HCT116 (cell line): Measurements from ENCODE around the gene NSUN7. TPM values are rescaled to one million over a fixed set of nuclear protein-coding genes. Genes with fewer than 3 reads are reported as not detected.

ENCODE experiments used
- ATAC-seq: fragments of 200-7000 bp; cut with Tn5 transposase; 2 replicates; pipeline ENCODE4 v1.9.1; 2020; ENCODE audit warnings: mild to moderate bottlenecking, moderate library complexity
- BruUV-seq: library from RNA; stranded (reverse); fragments of 400-500 nt; replicated peaks from 2 replicates; lab custom pipeline; 2021; lab: Mats Ljungman, UMichigan
- CTCF ChIA-PET: fragments of 300-600 bp; sonication (Branson Sonifier 250); formaldehyde crosslinking; loops from one replicate; lab custom pipeline; 2021; ENCODE audit warnings: antibody characterized with exemption; lab: Charles Lee
- POLR2A ChIA-PET: fragments of 300-600, 350-600 bp; sonication (Branson Sonifier 250); formaldehyde crosslinking; loops from one replicate; lab custom pipeline; 2021; ENCODE audit warnings: antibody characterized with exemption; lab: Charles Lee
- RAD21 ChIA-PET, 2 experiments: fragments of 300-600 bp; sonication (Branson Sonifier 250); formaldehyde crosslinking; loops; one replicate each; lab custom pipeline; 2023; ENCODE audit warnings: low total read pairs in 2 of 2; ENCODE audit not compliant: uncharacterized antibody in 2 of 2, unreplicated experiment in 2 of 2, low non-redundant PET in 1 of 2; lab: Charles Lee
- DNase-seq: peaks from one replicate; pipeline ENCODE4 v3.0.0-alpha.2; 2010; ENCODE audit warnings: low read depth, low spot score
- H2AFZ ChIP-seq: fragments of 200-600 bp; shearing (Covaris generic), sonication (generic); 2 replicates; pipeline ENCODE4 v1.6.1; 2017; ENCODE audit warnings: low read depth, mixed run types, mixed read lengths, antibody characterized with exemption, low read length; ENCODE audit not compliant: poor library complexity, severe bottlenecking
- H3K27ac ChIP-seq: 2 replicates; pipeline ENCODE4 v1.5.1; 2012; ENCODE audit warnings: low read depth, low read length
- H3K27me3 ChIP-seq: fragments of 200-600 bp; sonication (generic); 2 replicates; pipeline ENCODE4 v1.6.1; 2016; ENCODE audit warnings: mixed run types, low read length, mixed read lengths; ENCODE audit not compliant: insufficient read depth
- H3K36me3 ChIP-seq, 2 experiments: fragments of 200-500 bp in 1 of 2; fragments of 200-600 bp in 1 of 2; sonication (Bioruptor generic) in 1 of 2; sonication (generic) in 1 of 2; 2 replicates each; pipeline versions ENCODE4 v1.5.1 to v1.6.1; 2014 to 2016; ENCODE audit warnings: low read length in 2 of 2, inconsistent platforms in 1 of 2, mixed read lengths in 1 of 2, mixed run types in 1 of 2; ENCODE audit not compliant: insufficient read depth in 2 of 2, control insufficient read depth in 1 of 2
- H3K4me1 ChIP-seq, 2 experiments: fragments of 200-600 bp in 1 of 2; sonication (generic) in 1 of 2; 2 replicates each; pipeline versions ENCODE4 v1.5.1 to v1.6.1; 2012 to 2017; ENCODE audit warnings: low read length in 2 of 2, inconsistent platforms in 1 of 2, mild to moderate bottlenecking in 1 of 2, mixed read lengths in 1 of 2, mixed run types in 1 of 2, moderate library complexity in 1 of 2; ENCODE audit not compliant: insufficient read depth in 2 of 2, control insufficient read depth in 1 of 2
- H3K4me2 ChIP-seq: fragments of 200-600 bp; sonication (generic); 2 replicates; pipeline ENCODE4 v1.6.1; 2017; ENCODE audit warnings: mixed run types, low read length, mixed read lengths
- H3K4me3 ChIP-seq, 2 experiments: fragments of 200-600 bp in 1 of 2; sonication (generic) in 1 of 2; replicated peaks in 1 of 2; 2 replicates each; pipeline ENCODE4 v1.5.1; 2011 to 2016; ENCODE audit warnings: low read length in 2 of 2, control low read depth in 1 of 2, low read depth in 1 of 2, mild to moderate bottlenecking in 1 of 2, mixed read lengths in 1 of 2, mixed run types in 1 of 2
- H3K79me2 ChIP-seq: fragments of 200-600 bp; sonication (generic); 2 replicates; pipeline ENCODE4 v1.6.1; 2017; ENCODE audit warnings: mild to moderate bottlenecking, mixed run types, low read length, moderate library complexity, mixed read lengths; ENCODE audit not compliant: insufficient read depth
- H3K9ac ChIP-seq: fragments of 200-600 bp; sonication (generic); 2 replicates; pipeline ENCODE4 v1.6.1; 2016; ENCODE audit warnings: low read length, mixed read lengths
- H3K9me2 ChIP-seq: fragments of 200-600 bp; sonication (generic), shearing (Covaris generic); 2 replicates; pipeline ENCODE4 v1.6.1; 2017; ENCODE audit warnings: mixed run types, mild to moderate bottlenecking, moderate library complexity; ENCODE audit not compliant: insufficient read depth
- H3K9me3 ChIP-seq, 2 experiments: fragments of 200-500 bp in 1 of 2; fragments of 200-600 bp in 1 of 2; sonication (Bioruptor generic) in 1 of 2; sonication (generic) in 1 of 2; 2 replicates each; pipeline ENCODE4 v1.6.1; 2014 to 2017; ENCODE audit warnings: low read length in 2 of 2, mixed read lengths in 2 of 2, inconsistent platforms in 1 of 2, low read depth in 1 of 2, mild to moderate bottlenecking in 1 of 2, mixed run types in 1 of 2, moderate library complexity in 1 of 2; ENCODE audit not compliant: control insufficient read depth in 1 of 2, insufficient read depth in 1 of 2
- H4K20me1 ChIP-seq: fragments of 200-600 bp; sonication (generic), shearing (Covaris generic); 2 replicates; pipeline ENCODE4 v1.6.1; 2017; ENCODE audit warnings: mixed run types, mild to moderate bottlenecking, moderate library complexity; ENCODE audit not compliant: insufficient read depth
- ATF3 ChIP-seq: IDR thresholded peaks from 2 replicates; pipeline ENCODE4 v1.6.1; 2012
- CBX3 ChIP-seq: IDR thresholded peaks from 2 replicates; pipeline ENCODE4 v1.6.1; 2012; ENCODE audit warnings: low read depth
- CEBPB ChIP-seq: IDR thresholded peaks from 2 replicates; pipeline ENCODE4 v1.6.1; 2012; ENCODE audit warnings: low read depth
- EGR1 ChIP-seq: IDR thresholded peaks from 2 replicates; pipeline ENCODE4 v1.6.1; 2012; ENCODE audit warnings: low read depth
- ELF1 ChIP-seq: IDR thresholded peaks from 2 replicates; pipeline ENCODE4 v1.6.1; 2012; ENCODE audit warnings: low read depth, borderline replicate concordance
- EZH2 ChIP-seq: fragments of 200-600 bp; sonication (generic); IDR thresholded peaks from 2 replicates; pipeline ENCODE4 v1.6.1; 2017; ENCODE audit warnings: antibody characterized with exemption, mixed run types
- FOSL1 ChIP-seq: IDR thresholded peaks from 2 replicates; pipeline ENCODE4 v1.6.1; 2012; ENCODE audit warnings: low read depth
- JUND ChIP-seq: IDR thresholded peaks from 2 replicates; pipeline ENCODE4 v1.6.1; 2012
- MAX ChIP-seq: IDR thresholded peaks from 2 replicates; pipeline ENCODE4 v1.6.1; 2012
- POLR2A ChIP-seq: IDR thresholded peaks from 2 replicates; pipeline ENCODE4 v1.7.0; 2011; ENCODE audit warnings: borderline replicate concordance; ENCODE audit not compliant: insufficient read depth, insufficient read length; ENCODE audit errors: extremely low read depth
- POLR2AphosphoS5 ChIP-seq: IDR thresholded peaks from 2 replicates; pipeline ENCODE4 v1.6.1; 2011; ENCODE audit warnings: mild to moderate bottlenecking, low read depth, low read length, moderate library complexity
- RAD21 ChIP-seq: IDR thresholded peaks from 2 replicates; pipeline ENCODE4 v1.6.1; 2012; ENCODE audit warnings: low read depth, mild to moderate bottlenecking
- REST ChIP-seq: IDR thresholded peaks from 2 replicates; pipeline ENCODE4 v1.6.1; 2012; ENCODE audit warnings: low read depth
- SP1 ChIP-seq: IDR thresholded peaks from 2 replicates; pipeline ENCODE4 v1.6.1; 2012; ENCODE audit warnings: low read depth
- SRF ChIP-seq: IDR thresholded peaks from 2 replicates; pipeline ENCODE4 v1.6.1; 2012; ENCODE audit warnings: low read depth
- TCF7L2 ChIP-seq: IDR thresholded peaks from 2 replicates; pipeline ENCODE4 v1.7.0; 2011; ENCODE audit warnings: borderline replicate concordance, inconsistent platforms; ENCODE audit not compliant: insufficient read depth, insufficient read length; ENCODE audit errors: extremely low read depth
- ZBTB33 ChIP-seq: IDR thresholded peaks from 2 replicates; pipeline ENCODE4 v1.6.1; 2011; ENCODE audit warnings: mild to moderate bottlenecking, low read length, moderate library complexity; ENCODE audit not compliant: insufficient replicate concordance; ENCODE audit errors: extremely low read depth
- ZNF274 ChIP-seq: fragments of 200-500 bp; sonication (Bioruptor generic); IDR thresholded peaks from 2 replicates; pipeline ENCODE4 v1.6.1; 2014; ENCODE audit warnings: mild to moderate bottlenecking, low read depth, low read length, inconsistent platforms
- intact Hi-C: fragments of 100-400 bp; cut with micrococcal nuclease; formaldehyde crosslinking; loops from 2 replicates; pipeline ENCODE4 v1.10.0; 2022
- total RNA-seq: library from RNA; stranded (reverse); gene quantifications from one replicate; pipeline ENCODE4 v1.2.1, GENCODE V29; 2021; ENCODE audit not compliant: unreplicated experiment
- TF ChIP-seq, protein P1 (sequence below), 3 experiments: fragments of 200-600 bp in 1 of 3; sonication (generic) in 1 of 3; IDR thresholded peaks in 2 of 3; conservative IDR thresholded peaks in 1 of 3; 2 replicates each; pipeline ENCODE4 v1.5.1; 2012 to 2017; ENCODE audit warnings: low read depth in 2 of 3, low read length in 2 of 3, antibody characterized with exemption in 1 of 3, borderline replicate concordance in 1 of 3, control low read depth in 1 of 3, mild to moderate bottlenecking in 1 of 3, mixed read lengths in 1 of 3, mixed run types in 1 of 3, moderate library complexity in 1 of 3; ENCODE audit not compliant: insufficient read depth in 1 of 3

NSUN7 gene
- total RNA-seq, 1 experiment from 2014 or later: 0.07 TPM

GRCh38 chr4:40789031-40789430 lies 39.3 kb downstream of the NSUN7 start:
- no peak overlapping the region for H3K4me2 ChIP-seq
- H3K9me3 ChIP-seq: no peaks in the 10 kb centered on the region
- DNase-seq: no peak
- POLR2A ChIA-PET: no interaction called here
- no peaks in the 10 kb centered on the region for H3K27me3 ChIP-seq
- H3K36me3 ChIP-seq: no peaks in the 10 kb centered on the region
- no peak overlapping the region for H3K4me3 ChIP-seq
- peak overlapping the region; percentile 56 for H2AFZ ChIP-seq
- no peaks in the 10 kb centered on the region for H3K4me1 ChIP-seq
- RAD21 ChIA-PET: no interaction called here
- H3K9me2 ChIP-seq: no peaks in the 10 kb centered on the region
- no peak overlapping the region for H3K9ac ChIP-seq
- no peak for ATAC-seq
- CTCF ChIA-PET: no interaction called here
- TF ChIP-seq JUND: no peak
- TF ChIP-seq SRF: no peak
- TF ChIP-seq POLR2AphosphoS5: no peak
- TF ChIP-seq ZNF274: no peak
- TF ChIP-seq ZBTB33: no peak
- TF ChIP-seq TCF7L2: no peak
- TF ChIP-seq EGR1: no peak
- TF ChIP-seq SP1: no peak
- no peak for TF ChIP-seq RAD21
- no peak for TF ChIP-seq CEBPB
- no peak for TF ChIP-seq FOSL1
- TF ChIP-seq ELF1: no peak
- no peak for TF ChIP-seq MAX
- TF ChIP-seq, protein P1, sequence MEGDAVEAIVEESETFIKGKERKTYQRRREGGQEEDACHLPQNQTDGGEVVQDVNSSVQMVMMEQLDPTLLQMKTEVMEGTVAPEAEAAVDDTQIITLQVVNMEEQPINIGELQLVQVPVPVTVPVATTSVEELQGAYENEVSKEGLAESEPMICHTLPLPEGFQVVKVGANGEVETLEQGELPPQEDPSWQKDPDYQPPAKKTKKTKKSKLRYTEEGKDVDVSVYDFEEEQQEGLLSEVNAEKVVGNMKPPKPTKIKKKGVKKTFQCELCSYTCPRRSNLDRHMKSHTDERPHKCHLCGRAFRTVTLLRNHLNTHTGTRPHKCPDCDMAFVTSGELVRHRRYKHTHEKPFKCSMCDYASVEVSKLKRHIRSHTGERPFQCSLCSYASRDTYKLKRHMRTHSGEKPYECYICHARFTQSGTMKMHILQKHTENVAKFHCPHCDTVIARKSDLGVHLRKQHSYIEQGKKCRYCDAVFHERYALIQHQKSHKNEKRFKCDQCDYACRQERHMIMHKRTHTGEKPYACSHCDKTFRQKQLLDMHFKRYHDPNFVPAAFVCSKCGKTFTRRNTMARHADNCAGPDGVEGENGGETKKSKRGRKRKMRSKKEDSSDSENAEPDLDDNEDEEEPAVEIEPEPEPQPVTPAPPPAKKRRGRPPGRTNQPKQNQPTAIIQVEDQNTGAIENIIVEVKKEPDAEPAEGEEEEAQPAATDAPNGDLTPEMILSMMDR (IDR thresholded peaks at IDR 0.05 in 2 of 3, conservative IDR thresholded peaks at IDR 0.05 in 1 of 3; ENCODE audit: borderline replicate concordance in 1 of 3, insufficient read depth in 1 of 3, low read depth in 2 of 3, low read length in 2 of 3): no peak
- TF ChIP-seq POLR2A: no peak
- TF ChIP-seq REST: no peak
- TF ChIP-seq EZH2: no peak
- no peak for TF ChIP-seq CBX3
- no peak for TF ChIP-seq ATF3
- no peaks in the 10 kb centered on the region for H3K79me2 ChIP-seq
- intact Hi-C loops: no loop called here
- no TSS peak for BruUV-seq
- H4K20me1 ChIP-seq: no peaks in the 10 kb centered on the region
- H3K27ac ChIP-seq: no peak overlapping the region
